Endothelial cell of umbilical vein (primary cell): ENCODE data around the gene ATG5. TPM values are rescaled to one million over a fixed set of nuclear protein-coding genes. Genes with fewer than 3 reads are reported as not detected.

Experiments used
- BruUV-seq: library from RNA; stranded (reverse); fragments of 400-500 nt; replicated peaks from 2 replicates; lab custom pipeline; 2021; lab: Mats Ljungman, UMichigan
- CTCF ChIA-PET: fragments of 300-600, 350-600 bp; sonication (Branson Sonifier 250); formaldehyde crosslinking; loops from one replicate; lab custom pipeline; 2021; ENCODE audit warnings: antibody characterized with exemption, inconsistent platforms; lab: Charles Lee
- POLR2A ChIA-PET: fragments of 300-600, 350-600 bp; sonication (Branson Sonifier 250); formaldehyde crosslinking; loops from one replicate; lab custom pipeline; 2021; ENCODE audit warnings: antibody characterized with exemption, inconsistent platforms; lab: Charles Lee
- DNase-seq: peaks from one replicate; pipeline ENCODE4 v3.0.0-alpha.2; 2011; ENCODE audit warnings: low read depth, low spot score
- FAIRE-seq: peaks from 2 replicates; lab custom pipeline; 2011; peaks lifted over from hg19 to GRCh38; lab: Jason Lieb, UNC
- H2AFZ ChIP-seq: 2 replicates; pipeline ENCODE4 v1.6.0; 2012; ENCODE audit warnings: low read depth, low read length, control low read depth, inconsistent platforms
- H3K27ac ChIP-seq: 2 replicates; pipeline ENCODE4 v1.5.1; 2011; ENCODE audit warnings: low read depth, mild to moderate bottlenecking, control low read depth, low read length, moderate library complexity; ENCODE audit not compliant: insufficient read depth
- H3K27me3 ChIP-seq, 2 experiments: 2 replicates each; pipeline versions ENCODE4 v1.6.0 to v1.6.1; 2011; ENCODE audit warnings: low read length in 2 of 2, mixed read lengths in 1 of 2; ENCODE audit not compliant: control insufficient read depth in 2 of 2, insufficient read depth in 2 of 2
- H3K36me3 ChIP-seq, 2 experiments: 2 replicates in 1 of 2; 3 replicates in 1 of 2; pipeline ENCODE4 v1.5.1; 2011; ENCODE audit warnings: low read length in 2 of 2, mild to moderate bottlenecking in 1 of 2, moderate library complexity in 1 of 2; ENCODE audit not compliant: control insufficient read depth in 2 of 2, insufficient read depth in 2 of 2; ENCODE audit errors: extremely low read depth in 1 of 2
- H3K4me1 ChIP-seq: 3 replicates; pipeline ENCODE4 v1.5.1; 2011; ENCODE audit warnings: mild to moderate bottlenecking, low read length; ENCODE audit not compliant: control insufficient read depth, insufficient read depth; ENCODE audit errors: extremely low read depth
- H3K4me2 ChIP-seq: 2 replicates; pipeline ENCODE4 v1.6.1; 2011; ENCODE audit warnings: low read length, control low read depth, mixed read lengths; ENCODE audit not compliant: insufficient read depth
- H3K4me3 ChIP-seq, 3 experiments: fragments of 200-600 bp in 1 of 3; sonication (generic), shearing (Covaris generic) in 1 of 3; replicated peaks in 1 of 3; 2 replicates each; pipeline ENCODE4 v1.5.1; 2011 to 2016; ENCODE audit warnings: control low read depth in 3 of 3, low read length in 3 of 3, mild to moderate bottlenecking in 2 of 3, inconsistent platforms in 1 of 3, low read depth in 1 of 3, moderate library complexity in 1 of 3; ENCODE audit not compliant: insufficient read depth in 1 of 3
- H3K79me2 ChIP-seq: 2 replicates; pipeline ENCODE4 v1.6.0; 2012; ENCODE audit warnings: low read length, inconsistent platforms; ENCODE audit not compliant: control insufficient read depth, insufficient read depth
- H3K9ac ChIP-seq: replicated peaks from 2 replicates; pipeline ENCODE3; 2011; ENCODE audit warnings: low read length, control low read depth; ENCODE audit not compliant: insufficient read depth; ENCODE audit errors: extremely low read depth
- H3K9me1 ChIP-seq: replicated peaks from 3 replicates; pipeline ENCODE4 v1.6.0; 2011; ENCODE audit warnings: mild to moderate bottlenecking, low read length; ENCODE audit not compliant: control insufficient read depth, insufficient read depth; ENCODE audit errors: extremely low read depth
- H3K9me3 ChIP-seq: replicated peaks from 2 replicates; pipeline ENCODE4 v1.5.1; 2012; ENCODE audit warnings: low read length, inconsistent platforms; ENCODE audit not compliant: control insufficient read depth, insufficient read depth
- H4K20me1 ChIP-seq: replicated peaks from 2 replicates; pipeline ENCODE3; 2011; ENCODE audit warnings: mild to moderate bottlenecking, low read length; ENCODE audit not compliant: control insufficient read depth, insufficient read depth; ENCODE audit errors: extremely low read depth
- EZH2 ChIP-seq: IDR thresholded peaks from 2 replicates; pipeline ENCODE4 v1.6.1; 2012; ENCODE audit warnings: borderline replicate concordance, low read depth, mild to moderate bottlenecking, moderate library complexity, low read length, inconsistent platforms; ENCODE audit not compliant: severe bottlenecking
- FOS ChIP-seq: IDR thresholded peaks from 2 replicates; pipeline ENCODE4 v1.6.1; 2011; ENCODE audit warnings: mild to moderate bottlenecking, low read length, moderate library complexity, borderline replicate concordance; ENCODE audit not compliant: insufficient read depth
- GATA2 ChIP-seq: IDR thresholded peaks from 2 replicates; pipeline ENCODE4 v1.7.0; 2011; ENCODE audit warnings: low read depth, mild to moderate bottlenecking, moderate library complexity, mixed read lengths, low read length; ENCODE audit not compliant: insufficient read length, insufficient read depth
- JUN ChIP-seq: IDR thresholded peaks from 2 replicates; pipeline ENCODE4 v1.6.1; 2011; ENCODE audit warnings: borderline replicate concordance, low read depth; ENCODE audit not compliant: insufficient read length, insufficient read depth
- MYC ChIP-seq: IDR thresholded peaks from one replicate; pipeline ENCODE4 v1.6.1; 2011; ENCODE audit warnings: mild to moderate bottlenecking, low read depth, low read length
- POLR2A ChIP-seq: IDR thresholded peaks from 2 replicates; pipeline ENCODE4 v1.6.1; 2012; ENCODE audit warnings: low read depth, mild to moderate bottlenecking, control low read depth, low read length
- POLR2AphosphoS5 ChIP-seq: IDR thresholded peaks from 2 replicates; pipeline ENCODE4 v1.6.1; 2012; ENCODE audit warnings: low read depth, mild to moderate bottlenecking, control low read depth, low read length, moderate library complexity; ENCODE audit not compliant: insufficient read depth
- dilution Hi-C: fragments of 300-500 bp; cut with MboI; formaldehyde crosslinking; loops from one replicate; pipeline ENCODE4 v1.15.0; 2019; ENCODE audit warnings: low sequenced_read_pairs; ENCODE audit not compliant: extremely low pct_ligation_motif_present
- intact Hi-C: fragments of 100-400 bp; cut with micrococcal nuclease; formaldehyde crosslinking; loops from one replicate; pipeline ENCODE4 v1.10.0; 2022
- polyA plus RNA-seq, 4 experiments: library from polyadenylated mRNA; depleted of rRNA in 3 of 4; stranded (reverse) in 3 of 4; unstranded in 1 of 4; fragments of >200 nt; gene quantifications; 2 replicates each; pipeline versions ENCODE4 v1.2.1 to v1.2.3, GENCODE V29; 2011 to 2012; ENCODE audit warnings: missing spikeins in 1 of 4
- total RNA-seq: library from RNA; stranded (reverse); gene quantifications from 2 replicates; pipeline ENCODE4 v1.2.3, GENCODE V29; 2021
- TF ChIP-seq, protein P1 (sequence below): IDR thresholded peaks from 2 replicates; pipeline ENCODE4 v1.6.1; 2011; ENCODE audit not compliant: insufficient read depth, insufficient read length
- TF ChIP-seq, protein P2 (sequence below), 2 donors: IDR thresholded peaks; 1 replicate in 1 of 2; 2 replicates in 1 of 2; pipeline ENCODE4 v1.5.1; 2011; ENCODE audit warnings: low read length in 2 of 2, mild to moderate bottlenecking in 2 of 2, moderate library complexity in 2 of 2, control low read depth in 1 of 2, inconsistent platforms in 1 of 2, low read depth in 1 of 2; ENCODE audit not compliant: insufficient read depth in 1 of 2; ENCODE audit errors: extremely low read depth in 1 of 2

Gene ATG5
- total and polyA plus RNA-seq, 2 donors (not counting 3 experiments of a cell fraction or from before 2014, with no cell fraction given) = 14.1 to 32.8 TPM

DNA sequence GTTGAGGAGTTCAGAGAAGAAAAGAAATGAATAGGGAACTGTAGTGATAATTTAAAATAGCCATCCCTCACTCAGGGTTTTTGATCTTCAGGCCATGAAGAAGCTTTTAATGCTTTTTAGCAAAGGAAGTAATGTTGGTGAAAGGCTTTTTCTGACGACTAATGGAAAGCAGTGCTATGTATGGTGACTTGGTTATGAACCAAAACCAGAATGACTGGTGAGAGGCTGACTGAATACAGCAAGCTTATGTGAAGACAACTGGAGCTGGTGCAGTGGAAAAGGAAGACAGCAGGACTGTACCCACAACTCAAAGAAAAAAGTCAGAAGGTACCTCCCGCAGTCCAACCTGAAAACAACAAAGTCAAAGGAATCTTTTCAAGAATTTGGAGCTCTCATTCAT is 120.6 kb downstream of the ATG5 start:
- TF ChIP-seq MYC (no peak), JUN (no peak), EZH2 (no peak), FOS (no peak), POLR2AphosphoS5 (no peak), GATA2 (no peak), POLR2A (no peak)
- TF ChIP-seq, protein P1, sequence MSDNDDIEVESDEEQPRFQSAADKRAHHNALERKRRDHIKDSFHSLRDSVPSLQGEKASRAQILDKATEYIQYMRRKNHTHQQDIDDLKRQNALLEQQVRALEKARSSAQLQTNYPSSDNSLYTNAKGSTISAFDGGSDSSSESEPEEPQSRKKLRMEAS = no peak
- TF ChIP-seq, protein P2, sequence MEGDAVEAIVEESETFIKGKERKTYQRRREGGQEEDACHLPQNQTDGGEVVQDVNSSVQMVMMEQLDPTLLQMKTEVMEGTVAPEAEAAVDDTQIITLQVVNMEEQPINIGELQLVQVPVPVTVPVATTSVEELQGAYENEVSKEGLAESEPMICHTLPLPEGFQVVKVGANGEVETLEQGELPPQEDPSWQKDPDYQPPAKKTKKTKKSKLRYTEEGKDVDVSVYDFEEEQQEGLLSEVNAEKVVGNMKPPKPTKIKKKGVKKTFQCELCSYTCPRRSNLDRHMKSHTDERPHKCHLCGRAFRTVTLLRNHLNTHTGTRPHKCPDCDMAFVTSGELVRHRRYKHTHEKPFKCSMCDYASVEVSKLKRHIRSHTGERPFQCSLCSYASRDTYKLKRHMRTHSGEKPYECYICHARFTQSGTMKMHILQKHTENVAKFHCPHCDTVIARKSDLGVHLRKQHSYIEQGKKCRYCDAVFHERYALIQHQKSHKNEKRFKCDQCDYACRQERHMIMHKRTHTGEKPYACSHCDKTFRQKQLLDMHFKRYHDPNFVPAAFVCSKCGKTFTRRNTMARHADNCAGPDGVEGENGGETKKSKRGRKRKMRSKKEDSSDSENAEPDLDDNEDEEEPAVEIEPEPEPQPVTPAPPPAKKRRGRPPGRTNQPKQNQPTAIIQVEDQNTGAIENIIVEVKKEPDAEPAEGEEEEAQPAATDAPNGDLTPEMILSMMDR (IDR thresholded peaks at IDR 0.05; ENCODE audit: extremely low read depth in 1 of 2, insufficient read depth in 1 of 2, low read depth in 1 of 2, low read length in 2 of 2) = no peak
- no TSS peak for BruUV-seq
- dilution Hi-C loops (no loop called here), intact Hi-C loops (no loop called here)
- H3K4me1 ChIP-seq = no peaks in the 10 kb centered on the region
- no peak overlapping the region for H3K4me2 ChIP-seq
- FAIRE-seq (no peak), DNase-seq (no peak)
- no peak overlapping the region for H3K9ac ChIP-seq
- peaks cover 2% of the 10 kb centered on the region for H4K20me1 ChIP-seq
- no peaks in the 10 kb centered on the region for H3K36me3 ChIP-seq
- H3K27me3 ChIP-seq = no peaks in the 10 kb centered on the region
- H3K4me3 ChIP-seq = no peak overlapping the region
- H2AFZ ChIP-seq = no peak overlapping the region
- peaks cover 2% of the 10 kb centered on the region for H3K79me2 ChIP-seq
- no peaks in the 10 kb centered on the region for H3K9me3 ChIP-seq
- H3K27ac ChIP-seq = no peak overlapping the region
- POLR2A ChIA-PET = no interaction called here
- CTCF ChIA-PET = interaction anchor here (0.7 to 1.0 kb wide), 2 partner anchors 14 to 18 kb away, joined by 3 to 5 read pairs; no protein-coding TSS in a partner anchor
- H3K9me1 ChIP-seq = no peaks in the 10 kb centered on the region
